Body of pancreas (tissue), 4 donors: ENCODE results near the gene XRCC4.

Source experiments
- POLR2A ChIP-seq, 3 donors: fragments of 450-650 bp; IDR thresholded peaks; one replicate each; pipeline ENCODE4 v1.6.1; 2016; ENCODE audit warnings: antibody characterized with exemption in 3 of 3, mild to moderate bottlenecking in 2 of 3
- TF ChIP-seq, protein P1 (sequence below), 7 experiments: fragments of 450-650 bp in 4 of 7; fragments of 200-600 bp in 3 of 7; sonication (generic) in 3 of 7; IDR thresholded peaks; one replicate each; pipeline ENCODE4 v1.5.1; 2016 to 2019; ENCODE audit warnings: antibody characterized with exemption in 7 of 7

DNA sequence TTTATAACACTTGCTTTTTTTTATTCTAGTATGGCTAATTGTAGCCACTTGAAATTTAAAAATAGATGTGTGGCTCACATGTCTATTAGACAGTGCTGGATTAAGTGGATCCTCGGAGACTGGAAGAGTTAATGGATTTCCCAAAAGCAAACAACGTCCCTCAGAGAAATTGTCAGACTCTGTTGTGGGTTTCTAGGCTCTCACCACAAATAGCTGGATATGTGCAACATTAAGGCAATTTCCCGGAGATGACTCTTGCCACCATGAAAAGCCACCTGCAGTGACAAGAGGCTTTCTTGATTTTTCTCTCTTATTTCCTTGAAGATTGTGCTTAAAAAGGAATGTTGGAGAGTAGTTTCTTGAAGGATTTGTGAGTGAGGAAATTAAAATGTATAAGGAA, 43.3 kb upstream of the XRCC4 start:
- TF ChIP-seq POLR2A (IDR thresholded peaks at IDR 0.05) = no peak
- TF ChIP-seq, protein P1, sequence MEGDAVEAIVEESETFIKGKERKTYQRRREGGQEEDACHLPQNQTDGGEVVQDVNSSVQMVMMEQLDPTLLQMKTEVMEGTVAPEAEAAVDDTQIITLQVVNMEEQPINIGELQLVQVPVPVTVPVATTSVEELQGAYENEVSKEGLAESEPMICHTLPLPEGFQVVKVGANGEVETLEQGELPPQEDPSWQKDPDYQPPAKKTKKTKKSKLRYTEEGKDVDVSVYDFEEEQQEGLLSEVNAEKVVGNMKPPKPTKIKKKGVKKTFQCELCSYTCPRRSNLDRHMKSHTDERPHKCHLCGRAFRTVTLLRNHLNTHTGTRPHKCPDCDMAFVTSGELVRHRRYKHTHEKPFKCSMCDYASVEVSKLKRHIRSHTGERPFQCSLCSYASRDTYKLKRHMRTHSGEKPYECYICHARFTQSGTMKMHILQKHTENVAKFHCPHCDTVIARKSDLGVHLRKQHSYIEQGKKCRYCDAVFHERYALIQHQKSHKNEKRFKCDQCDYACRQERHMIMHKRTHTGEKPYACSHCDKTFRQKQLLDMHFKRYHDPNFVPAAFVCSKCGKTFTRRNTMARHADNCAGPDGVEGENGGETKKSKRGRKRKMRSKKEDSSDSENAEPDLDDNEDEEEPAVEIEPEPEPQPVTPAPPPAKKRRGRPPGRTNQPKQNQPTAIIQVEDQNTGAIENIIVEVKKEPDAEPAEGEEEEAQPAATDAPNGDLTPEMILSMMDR (IDR thresholded peaks at IDR 0.05) = no peak
